T-helper 17 cell (primary cell): ENCODE results near the gene HSFX4. TPM values are rescaled to one million over a fixed set of nuclear protein-coding genes. Genes with fewer than 3 reads are reported as not detected.
"Not testable (repeated sequence)": the region's sequence is repeated elsewhere in the genome, so short reads cannot be mapped to it uniquely, and the experiment has no call there.

Experiments
- ATAC-seq: fragments of 150-1000 bp; cut with Tn5 transposase; 2 replicates; pipeline ENCODE4 v1.10.0; 2021; ENCODE audit warnings: mild to moderate bottlenecking, moderate library complexity
- DNase-seq, 3 donors: peaks; one replicate each; pipeline versions ENCODE4 v3.0.0 to v3.0.0-alpha.2; 2020 to 2021
- H3K9me3 ChIP-seq: one replicate; pipeline ENCODE4 v1.7.0; 2013; ENCODE audit warnings: low read length, mild to moderate bottlenecking; ENCODE audit not compliant: control insufficient read depth, poor library complexity, severe bottlenecking
- H3K27ac Mint-ChIP-seq: one replicate; pipeline ENCODE4 v1.8.0; 2022; ENCODE audit warnings: mild to moderate bottlenecking, moderate library complexity, mixed read lengths
- H3K27me3 Mint-ChIP-seq: one replicate; pipeline ENCODE4 v1.8.0; 2022; ENCODE audit warnings: mixed read lengths
- H3K36me3 Mint-ChIP-seq: one replicate; pipeline ENCODE4 v1.8.0; 2022; ENCODE audit warnings: low read depth, mixed read lengths
- H3K4me1 Mint-ChIP-seq: one replicate; pipeline ENCODE4 v1.8.0; 2022; ENCODE audit warnings: mild to moderate bottlenecking, mixed read lengths
- H3K4me3 Mint-ChIP-seq: one replicate; pipeline ENCODE4 v1.8.0; 2022; ENCODE audit warnings: mild to moderate bottlenecking, moderate library complexity, mixed read lengths
- total RNA-seq, 4 donors: library from RNA in 2 of 4; stranded (reverse) in 2 of 4; gene quantifications; one replicate each; pipeline ENCODE4 v1.2.3 and lab custom pipeline; 2022 to 2026

HSFX4 gene
- total RNA-seq, 2 donors from 2014 or later: not detected

DNA sequence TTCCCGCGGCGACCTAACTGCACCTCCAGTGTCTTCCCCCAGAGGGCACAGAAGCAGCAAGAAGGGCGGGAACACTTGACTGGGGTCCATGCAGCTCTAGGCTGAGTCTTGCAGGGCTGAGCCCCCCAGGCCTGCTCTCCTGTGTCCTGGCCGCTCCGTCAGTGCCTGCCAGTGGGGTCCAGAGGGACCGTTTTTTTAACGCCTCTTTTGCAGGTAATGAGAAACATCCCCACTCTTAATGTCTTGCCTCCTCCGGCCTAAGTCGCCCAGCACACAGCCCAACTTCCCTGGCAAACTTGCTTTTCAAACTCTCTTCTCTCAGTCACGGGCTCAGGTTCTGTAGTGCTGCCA is 11.3 kb downstream of the HSFX4 start:
- H3K9me3 ChIP-seq, H3K36me3 Mint-ChIP-seq, H3K27me3 Mint-ChIP-seq, DNase-seq, ATAC-seq, H3K4me1 Mint-ChIP-seq: not testable (repeated sequence)
- peak overlapping the region; percentile 94 for H3K4me3 Mint-ChIP-seq
- H3K27ac Mint-ChIP-seq: peak overlapping the region; percentile 67

DNA sequence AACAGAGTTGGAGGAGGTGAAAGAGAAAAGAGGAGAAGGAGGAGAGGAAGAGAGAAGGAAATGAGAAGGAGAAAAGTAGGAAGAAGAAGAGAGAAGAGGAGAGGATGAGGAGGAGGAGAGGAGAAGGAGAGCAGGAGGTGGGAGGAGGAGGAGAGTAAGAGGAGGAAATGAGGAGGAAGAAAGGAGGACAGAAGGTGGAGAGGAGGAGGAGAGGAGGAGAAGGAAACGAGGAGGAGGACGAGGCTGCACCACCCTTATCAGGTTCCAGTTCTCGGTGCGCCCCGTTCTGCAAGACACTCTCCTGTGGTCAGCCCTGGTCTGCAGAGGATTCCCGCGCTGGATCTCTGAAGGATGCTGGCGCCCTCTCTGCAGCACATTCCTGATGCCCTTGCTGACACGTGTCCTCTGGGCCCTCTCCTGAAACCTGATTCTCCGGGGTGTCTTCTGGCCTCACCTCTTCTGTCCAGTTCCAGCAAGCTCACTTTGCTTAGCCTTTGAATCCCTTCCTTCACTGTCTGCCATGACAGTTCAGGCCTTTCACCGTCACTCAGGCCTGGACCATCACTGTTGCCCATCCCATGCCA is 15.8 kb downstream of the HSFX4 start:
- not testable (repeated sequence) for H3K4me1 Mint-ChIP-seq, ATAC-seq, H3K27ac Mint-ChIP-seq, H3K9me3 ChIP-seq, H3K27me3 Mint-ChIP-seq, H3K36me3 Mint-ChIP-seq, DNase-seq
- H3K4me3 Mint-ChIP-seq: peak overlapping the region; percentile 31

DNA sequence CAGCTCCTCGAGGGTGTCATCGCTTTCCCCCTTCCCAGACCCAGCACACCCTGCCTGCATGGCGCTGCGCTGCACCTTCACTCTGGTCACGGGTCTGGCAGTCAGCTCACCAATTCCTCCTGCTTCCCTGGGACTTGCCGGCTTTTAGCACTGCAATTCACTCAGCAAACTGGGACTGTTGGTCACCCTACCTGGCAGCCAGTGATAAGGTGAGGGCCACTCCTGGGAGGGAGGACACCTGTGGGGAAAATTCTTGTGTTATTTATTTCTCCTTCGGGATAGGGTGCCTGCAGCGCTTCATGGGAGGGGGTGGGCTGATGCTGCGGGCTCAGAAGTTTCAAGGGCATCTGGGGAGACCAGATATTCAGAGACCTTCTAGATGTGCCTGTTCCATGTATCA is 16.4 kb downstream of the HSFX4 start:
- not testable (repeated sequence) for H3K36me3 Mint-ChIP-seq, H3K9me3 ChIP-seq, ATAC-seq, H3K4me1 Mint-ChIP-seq, H3K4me3 Mint-ChIP-seq, H3K27ac Mint-ChIP-seq, DNase-seq, H3K27me3 Mint-ChIP-seq

- not testable (repeated sequence) for H3K4me3 Mint-ChIP-seq, H3K4me1 Mint-ChIP-seq, H3K36me3 Mint-ChIP-seq, ATAC-seq, H3K9me3 ChIP-seq, DNase-seq, H3K27me3 Mint-ChIP-seq
- peak overlapping the region; percentile 34 for H3K27ac Mint-ChIP-seq
These were observed 17.6 kb downstream of the HSFX4 start for GRCh38 chrX:149946932-149947331.

GRCh38 chrX:149948016-149948415 is 18.6 kb downstream of the HSFX4 start:
- DNase-seq (no peak), ATAC-seq (no peak)
- Mint-ChIP-seq H3K27me3 (no peaks in the 10 kb centered on the region), H3K4me1 (peaks cover 2% of the 10 kb centered on the region), H3K36me3 (no peaks in the 10 kb centered on the region), H3K4me3 (no peak overlapping the region), H3K27ac (no peak overlapping the region)
- H3K9me3 ChIP-seq: no peaks in the 10 kb centered on the region

DNA sequence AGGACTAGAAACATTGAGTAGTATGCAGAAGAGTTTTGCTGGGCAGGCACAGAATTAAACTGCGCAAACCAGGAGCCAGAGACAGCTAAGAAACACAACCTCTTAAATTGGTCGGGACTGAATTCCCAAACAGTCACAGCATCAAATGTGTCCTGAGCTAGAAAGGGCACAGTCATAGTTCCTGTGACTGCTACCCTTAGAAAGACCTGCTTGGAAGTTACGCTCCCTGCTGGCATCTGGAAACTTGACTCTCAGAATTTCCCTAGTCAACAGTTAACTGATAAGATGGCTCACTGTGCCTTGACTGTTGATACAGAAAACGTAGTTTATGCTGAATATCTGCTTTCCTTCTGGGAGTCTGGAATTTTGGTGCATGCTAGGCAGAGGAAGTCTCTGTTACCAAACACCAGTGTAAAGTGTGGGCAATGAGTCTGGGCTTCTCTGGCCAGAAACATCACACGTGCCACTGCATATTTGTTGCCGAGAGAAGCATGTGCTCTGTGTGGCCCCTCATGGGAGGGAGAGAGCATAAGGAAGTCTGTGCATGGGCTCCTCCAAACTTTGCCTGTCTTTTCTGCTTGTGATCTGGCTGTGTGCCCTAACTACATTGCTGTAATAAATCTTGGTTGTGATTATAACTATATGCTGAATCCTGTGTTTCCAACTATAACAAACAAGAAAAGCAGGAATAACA is 20.5 kb downstream of the HSFX4 start:
- ATAC-seq: no peak
- no peaks in the 10 kb centered on the region for H3K36me3 Mint-ChIP-seq
- DNase-seq: no peak
- no peaks in the 10 kb centered on the region for H3K9me3 ChIP-seq
- no peak overlapping the region for H3K27ac Mint-ChIP-seq
- no peaks in the 10 kb centered on the region for H3K4me1 Mint-ChIP-seq
- H3K4me3 Mint-ChIP-seq: no peak overlapping the region
- H3K27me3 Mint-ChIP-seq: no peaks in the 10 kb centered on the region

- DNase-seq (no peak), ATAC-seq (no peak)
- H3K4me1 Mint-ChIP-seq: no peaks in the 10 kb centered on the region
- H3K4me3 Mint-ChIP-seq: no peak overlapping the region
- no peaks in the 10 kb centered on the region for H3K27me3 Mint-ChIP-seq
- H3K9me3 ChIP-seq: no peaks in the 10 kb centered on the region
- no peak overlapping the region for H3K27ac Mint-ChIP-seq
- H3K36me3 Mint-ChIP-seq: no peaks in the 10 kb centered on the region
These were observed 21.3 kb downstream of the HSFX4 start for GRCh38 chrX:149950681-149951080.

DNA sequence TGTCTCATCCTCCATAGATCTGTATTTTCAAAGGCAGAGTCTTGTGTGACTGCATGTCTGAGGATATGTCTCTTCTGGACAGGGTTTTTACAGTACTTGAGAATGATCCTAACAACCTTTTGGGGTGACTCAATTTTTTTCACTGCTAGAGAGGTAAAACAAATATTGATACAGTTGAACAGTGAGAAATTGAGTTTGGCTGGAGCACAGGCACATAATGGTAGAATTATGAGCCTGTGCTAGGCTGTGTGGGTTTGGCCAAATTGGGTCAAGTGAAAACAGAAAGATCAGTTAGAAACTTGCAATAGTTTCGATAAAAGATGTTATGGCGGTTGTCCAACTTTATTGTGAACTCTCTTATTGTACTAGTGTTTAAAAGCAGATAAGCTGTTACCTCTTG is 32.2 kb downstream of the HSFX4 start:
- no peaks in the 10 kb centered on the region for H3K9me3 ChIP-seq
- Mint-ChIP-seq H3K27ac (no peak overlapping the region), H3K4me1 (no peaks in the 10 kb centered on the region), H3K36me3 (no peaks in the 10 kb centered on the region), H3K4me3 (no peak overlapping the region), H3K27me3 (no peaks in the 10 kb centered on the region)
- DNase-seq (no peak), ATAC-seq (no peak)

GRCh38 chrX:149962010-149962409 is 32.6 kb downstream of the HSFX4 start:
- Mint-ChIP-seq H3K27me3 (no peaks in the 10 kb centered on the region), H3K4me1 (no peaks in the 10 kb centered on the region), H3K27ac (no peak overlapping the region), H3K36me3 (no peaks in the 10 kb centered on the region), H3K4me3 (no peak overlapping the region)
- H3K9me3 ChIP-seq: no peaks in the 10 kb centered on the region
- no peak for ATAC-seq
- no peak for DNase-seq

DNA sequence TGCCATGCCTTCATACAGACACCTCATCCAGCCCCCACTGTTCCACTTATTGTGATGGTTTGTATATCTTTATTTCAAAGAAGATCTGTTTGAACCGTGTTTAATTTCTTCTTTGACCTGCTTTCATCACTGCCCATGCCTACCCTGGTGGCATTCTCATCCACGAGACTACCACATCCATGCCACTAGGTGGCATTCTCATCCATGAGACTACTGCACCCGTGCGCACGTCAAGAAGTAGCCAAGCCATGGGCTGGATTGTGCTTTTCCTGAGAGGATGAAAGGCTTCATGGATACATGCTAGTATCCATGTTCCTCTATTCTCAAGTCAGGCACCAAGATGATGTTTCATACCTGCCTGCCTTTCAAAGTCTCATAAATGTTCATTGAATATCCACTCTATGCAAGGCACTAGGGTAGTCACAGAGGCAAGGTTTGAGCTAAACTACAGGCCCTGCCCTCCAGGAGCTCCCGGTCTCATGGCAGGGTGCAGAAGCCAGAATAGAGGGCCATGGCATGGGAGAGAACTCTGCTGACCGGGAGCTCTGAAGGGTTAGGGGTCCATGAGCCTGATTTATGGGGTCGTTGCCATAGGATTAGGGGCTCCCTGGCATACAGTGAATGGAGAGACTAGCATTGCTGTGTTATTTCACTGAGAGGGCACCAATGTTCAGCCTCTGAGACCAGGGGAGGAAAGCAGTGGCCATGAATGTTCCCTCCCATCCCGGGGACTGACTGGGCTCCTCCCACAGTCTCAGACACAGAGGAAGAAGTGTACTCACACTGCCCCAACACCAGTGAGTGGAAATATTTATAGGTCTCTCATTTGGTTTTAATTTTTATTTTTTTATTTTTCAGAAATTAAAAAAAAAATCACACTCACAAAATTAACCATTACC is 33.7 kb downstream of the HSFX4 start:
- ATAC-seq (peak; percentile 52), DNase-seq (no peak)
- H3K36me3 Mint-ChIP-seq: no peaks in the 10 kb centered on the region
- H3K27me3 Mint-ChIP-seq: no peaks in the 10 kb centered on the region
- H3K27ac Mint-ChIP-seq: no peak overlapping the region
- H3K4me1 Mint-ChIP-seq: no peaks in the 10 kb centered on the region
- H3K9me3 ChIP-seq: no peaks in the 10 kb centered on the region
- H3K4me3 Mint-ChIP-seq: no peak overlapping the region

DNA sequence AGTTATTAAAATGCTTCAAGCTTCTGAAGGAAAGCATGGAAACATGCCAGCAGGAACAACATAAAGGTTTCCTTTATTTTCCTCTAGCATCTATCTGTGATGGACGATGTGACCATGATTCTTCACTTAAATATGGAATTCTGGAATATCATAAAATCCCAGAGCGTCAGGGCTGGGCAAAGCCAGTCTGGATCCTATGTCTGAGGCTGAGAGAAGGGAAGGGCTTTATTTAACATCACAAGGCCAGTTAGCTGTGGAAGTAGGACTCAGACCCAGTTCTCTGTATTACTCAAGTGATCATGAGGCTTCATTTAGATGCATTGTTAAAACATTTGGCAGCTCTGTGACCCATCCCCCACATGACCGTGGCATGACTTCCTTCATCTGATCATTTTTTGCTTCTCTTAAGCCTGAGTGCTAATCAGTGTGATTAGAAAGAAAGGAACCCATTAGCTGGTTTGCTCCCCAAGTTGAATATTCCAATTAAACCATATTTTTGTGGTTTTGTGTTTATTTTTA is 49.8 kb downstream of the HSFX4 start:
- Mint-ChIP-seq H3K36me3 (no peaks in the 10 kb centered on the region), H3K4me1 (no peaks in the 10 kb centered on the region), H3K4me3 (no peak overlapping the region), H3K27me3 (no peaks in the 10 kb centered on the region), H3K27ac (no peak overlapping the region)
- DNase-seq (no peak), ATAC-seq (no peak)
- H3K9me3 ChIP-seq: no peaks in the 10 kb centered on the region
